H9 (cell line): Measurements from ENCODE around the gene DCHS2. TPM values are rescaled to one million over a fixed set of nuclear protein-coding genes. Genes with fewer than 3 reads are reported as not detected.

Experiments used
- DNase-seq: peaks from one replicate; pipeline ENCODE4 v3.0.0-alpha.2; 2017
- H2AFZ ChIP-seq: one replicate; pipeline ENCODE4 v1.6.1; 2013; ENCODE audit warnings: mild to moderate bottlenecking, low read length, control low read depth, moderate library complexity
- H2AK5ac ChIP-seq: 2 replicates; pipeline ENCODE4 v1.6.1; 2013; ENCODE audit warnings: low read length, control low read depth, mixed read lengths; ENCODE audit not compliant: insufficient read length
- H2BK120ac ChIP-seq: one replicate; pipeline ENCODE4 v1.6.1; 2013; ENCODE audit warnings: low read depth, mild to moderate bottlenecking, low read length, control low read depth, inconsistent platforms; ENCODE audit not compliant: poor library complexity, severe bottlenecking
- H2BK12ac ChIP-seq: 2 replicates; pipeline ENCODE4 v1.6.1; 2013; ENCODE audit warnings: low read length, control low read depth, mixed read lengths, low read depth; ENCODE audit not compliant: insufficient read length
- H2BK15ac ChIP-seq: 2 replicates; pipeline ENCODE4 v1.6.1; 2013; ENCODE audit warnings: low read depth, low read length, control low read depth
- H2BK20ac ChIP-seq: one replicate; pipeline ENCODE4 v1.6.1; 2013; ENCODE audit warnings: low read depth, mild to moderate bottlenecking, low read length, control low read depth, inconsistent platforms; ENCODE audit not compliant: poor library complexity, severe bottlenecking
- H2BK5ac ChIP-seq: 2 replicates; pipeline ENCODE4 v1.6.1; 2013; ENCODE audit warnings: low read length, control low read depth, mixed read lengths; ENCODE audit not compliant: insufficient read length
- H3K14ac ChIP-seq: 2 replicates; pipeline ENCODE4 v1.6.1; 2013; ENCODE audit warnings: low read length, control low read depth; ENCODE audit not compliant: insufficient read depth
- H3K18ac ChIP-seq: 2 replicates; pipeline ENCODE4 v1.6.1; 2013; ENCODE audit warnings: low read depth, mild to moderate bottlenecking, mixed read lengths, low read length, control low read depth; ENCODE audit not compliant: insufficient read length
- H3K23ac ChIP-seq: 2 replicates; pipeline ENCODE4 v1.6.1; 2013; ENCODE audit warnings: low read length, control low read depth, mixed read lengths, low read depth; ENCODE audit not compliant: insufficient read length
- H3K23me2 ChIP-seq: 2 replicates; pipeline ENCODE4 v1.6.1; 2013; ENCODE audit warnings: low read depth, mild to moderate bottlenecking, mixed read lengths, low read length, control low read depth; ENCODE audit not compliant: insufficient read length, poor library complexity, severe bottlenecking
- H3K27ac ChIP-seq: 2 replicates; pipeline ENCODE4 v1.5.1; 2013; ENCODE audit warnings: low read length, control low read depth, mixed read lengths, low read depth; ENCODE audit not compliant: insufficient read length
- H3K27me3 ChIP-seq: 2 replicates; pipeline ENCODE4 v1.6.1; 2013; ENCODE audit warnings: low read length, control low read depth, inconsistent platforms; ENCODE audit not compliant: insufficient read depth
- H3K4ac ChIP-seq: 2 replicates; pipeline ENCODE4 v1.6.1; 2013; ENCODE audit warnings: low read depth, mild to moderate bottlenecking, control low read depth, inconsistent platforms, low read length, moderate library complexity
- H3K4me1 ChIP-seq: 2 replicates; pipeline ENCODE4 v1.6.1; 2013; ENCODE audit warnings: low read length, control low read depth, inconsistent platforms; ENCODE audit not compliant: insufficient read depth
- H3K4me2 ChIP-seq: 2 replicates; pipeline ENCODE4 v1.6.1; 2013; ENCODE audit warnings: low read length, control low read depth, mixed read lengths; ENCODE audit not compliant: insufficient read length, insufficient read depth
- H3K56ac ChIP-seq: 2 replicates; pipeline ENCODE4 v1.6.1; 2013; ENCODE audit warnings: low read depth, mild to moderate bottlenecking, mixed read lengths, low read length, control low read depth; ENCODE audit not compliant: insufficient read length
- H3K79me1 ChIP-seq: 2 replicates; pipeline ENCODE4 v1.6.1; 2013; ENCODE audit warnings: low read depth, mild to moderate bottlenecking, moderate library complexity, low read length, control low read depth, inconsistent platforms; ENCODE audit not compliant: insufficient read depth, poor library complexity, severe bottlenecking
- H3K79me2 ChIP-seq: 2 replicates; pipeline ENCODE4 v1.6.1; 2013; ENCODE audit warnings: low read length, control low read depth, inconsistent platforms; ENCODE audit not compliant: insufficient read depth
- H3K9ac ChIP-seq: 2 replicates; pipeline ENCODE4 v1.6.1; 2013; ENCODE audit warnings: low read length, control low read depth, mixed read lengths; ENCODE audit not compliant: insufficient read length; ENCODE audit errors: extremely low read depth
- H3K9me3 ChIP-seq: one replicate; pipeline ENCODE4 v1.6.1; 2013; ENCODE audit warnings: low read depth, low read length, inconsistent platforms; ENCODE audit not compliant: control insufficient read depth
- H3T11ph ChIP-seq: one replicate; pipeline ENCODE4 v1.6.1; 2013; ENCODE audit warnings: mild to moderate bottlenecking, low read length, control low read depth, inconsistent platforms
- H4K20me1 ChIP-seq: one replicate; pipeline ENCODE4 v1.6.1; 2013; ENCODE audit not compliant: control insufficient read depth, insufficient read length, insufficient read depth
- H4K5ac ChIP-seq: 2 replicates; pipeline ENCODE4 v1.6.1; 2013; ENCODE audit warnings: low read depth, mild to moderate bottlenecking, mixed read lengths, low read length, control low read depth; ENCODE audit not compliant: insufficient read length
- H4K8ac ChIP-seq: replicated peaks from 2 replicates; pipeline ENCODE4 v1.6.1; 2013; ENCODE audit warnings: low read length, control low read depth, mixed read lengths, low read depth; ENCODE audit not compliant: insufficient read length
- H4K91ac ChIP-seq: 2 replicates; pipeline ENCODE4 v1.6.1; 2013; ENCODE audit warnings: low read depth, mild to moderate bottlenecking, moderate library complexity, mixed read lengths, low read length, control low read depth; ENCODE audit not compliant: insufficient read length
- H3K27ac Mint-ChIP-seq, 3 experiments: 2 replicates in 2 of 3; 3 replicates in 1 of 3; pipeline ENCODE4 v1.8.0; 2020 to 2021; ENCODE audit warnings: mixed read lengths in 3 of 3, mild to moderate bottlenecking in 1 of 3, moderate library complexity in 1 of 3
- H3K27me3 Mint-ChIP-seq: 2 replicates; pipeline ENCODE4 v1.8.0; 2021; ENCODE audit warnings: low read depth, mild to moderate bottlenecking, moderate library complexity, mixed read lengths
- H3K36me3 Mint-ChIP-seq, 3 experiments: 2 replicates in 2 of 3; 3 replicates in 1 of 3; pipeline ENCODE4 v1.8.0; 2020 to 2021; ENCODE audit warnings: low read depth in 3 of 3, mixed read lengths in 3 of 3; ENCODE audit not compliant: insufficient read depth in 1 of 3
- H3K4me1 Mint-ChIP-seq, 2 experiments: 2 replicates each; pipeline ENCODE4 v1.8.0; 2020; ENCODE audit warnings: mixed read lengths in 2 of 2
- H3K4me3 Mint-ChIP-seq, 2 experiments: 2 replicates in 1 of 2; 3 replicates in 1 of 2; pipeline ENCODE4 v1.8.0; 2020 to 2021; ENCODE audit warnings: mild to moderate bottlenecking in 2 of 2, mixed read lengths in 2 of 2, moderate library complexity in 1 of 2
- H3K9me3 Mint-ChIP-seq, 2 experiments: 2 replicates in 1 of 2; 3 replicates in 1 of 2; pipeline ENCODE4 v1.8.0; 2020; ENCODE audit warnings: mild to moderate bottlenecking in 2 of 2, mixed read lengths in 2 of 2, moderate library complexity in 1 of 2
- CTCF ChIP-seq: fragments of 200-600 bp; sonication (generic); conservative IDR thresholded peaks from 3 replicates; pipeline ENCODE4 v1.8.0; 2021; ENCODE audit warnings: antibody characterized with exemption, mild to moderate bottlenecking
- WGBS: extraction: QIAGEN DNeasy Blood & Tissue Kit; methylation state at CpG from one replicate; pipeline ENCODE4 v1.1.7; 2013; ENCODE audit warnings: missing lambda C conversion rate, low lambda C conversion rate, mixed read lengths; ENCODE audit not compliant: insufficient read length; ENCODE audit errors: extremely low coverage; 5-methylcytosine and 5-hydroxymethylcytosine counted together
- total RNA-seq: library from RNA; stranded (reverse); gene quantifications from 2 replicates; pipeline ENCODE4 v1.2.1, GENCODE V29; 2021

DCHS2 gene
- total RNA-seq, 1 experiment from 2014 or later: 0.57 TPM

GRCh38 chr4:154415313-154415712 lies 76.3 kb downstream of the DCHS2 start:
- no peak overlapping the region for H4K5ac ChIP-seq
- Mint-ChIP-seq H3K27ac (no peak overlapping the region), H3K4me1 (peaks cover 18 to 20% of the 10 kb centered on the region in 2 experiments), H3K4me3 (peak overlapping the region; percentile 38 to 72; a peak in 3 of 5 replicates), H3K27me3 (peaks cover 19% of the 10 kb centered on the region), H3K9me3 (no peaks in the 10 kb centered on the region; a peak in 2 of 5 replicates), H3K36me3 (no peaks in the 10 kb centered on the region; a peak in 1 of 7 replicates)
- H4K8ac ChIP-seq: no peak overlapping the region
- H4K91ac ChIP-seq: no peak overlapping the region
- no peak; the same call in 2 of the 3 replicates for TF ChIP-seq CTCF
- H2BK5ac ChIP-seq: no peak overlapping the region
- no peak overlapping the region for H2BK12ac ChIP-seq
- no peaks in the 10 kb centered on the region for H4K20me1 ChIP-seq
- peaks cover 6% of the 10 kb centered on the region for H3K23me2 ChIP-seq
- H3T11ph ChIP-seq: no peak overlapping the region
- H3K4ac ChIP-seq: no peak overlapping the region
- no peak overlapping the region for H2BK120ac ChIP-seq
- H2AFZ ChIP-seq: no peak overlapping the region
- no peaks in the 10 kb centered on the region for H3K79me2 ChIP-seq
- H3K27me3 ChIP-seq: no peaks in the 10 kb centered on the region
- H3K18ac ChIP-seq: no peak overlapping the region
- peaks cover 2% of the 10 kb centered on the region; the same call in 1 of the 2 replicates for H3K4me1 ChIP-seq
- H3K9me3 ChIP-seq: no peaks in the 10 kb centered on the region
- no peak overlapping the region for H3K14ac ChIP-seq
- no CpG with 5 or more reads among the region's 4 CpGs for WGBS
- DNase-seq: no peak
- peak overlapping the region; percentile 45 for H3K4me2 ChIP-seq
- H3K27ac ChIP-seq: no peak overlapping the region
- H2BK15ac ChIP-seq: no peak overlapping the region
- H3K56ac ChIP-seq: no peak overlapping the region
- H3K23ac ChIP-seq: no peak overlapping the region
- H3K9ac ChIP-seq: no peak overlapping the region
- no peaks in the 10 kb centered on the region for H3K79me1 ChIP-seq
- H2AK5ac ChIP-seq: no peak overlapping the region
- no peak overlapping the region for H2BK20ac ChIP-seq
